ENCODE results near the gene LIF.

Gene LIF

DNA sequence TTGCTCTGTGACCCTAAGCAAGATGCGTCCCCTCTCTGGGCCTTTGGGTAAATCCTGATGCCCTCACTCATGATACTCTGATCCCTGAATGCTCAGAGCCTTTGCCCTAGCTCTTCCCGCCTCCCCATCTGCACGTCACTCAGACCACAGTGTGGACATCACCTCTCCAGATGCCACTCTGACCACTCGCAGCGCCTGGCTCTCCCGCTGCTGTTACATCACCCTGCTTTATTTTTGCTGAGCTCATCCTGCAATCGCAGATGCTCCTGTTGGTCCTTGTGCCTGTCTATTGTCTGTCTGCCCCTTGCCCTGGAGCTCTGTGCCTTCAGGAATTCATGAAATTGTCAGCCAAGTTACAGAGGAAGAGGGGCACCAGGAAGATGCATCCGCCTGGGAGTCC is 14.6 kb upstream of the LIF start:
- Histone ChIP-seq H3K4me1 (ENCODE audit: insufficient read depth, low read length, poor library complexity, severe bottlenecking) (peaks cover 15% of the 10 kb centered on the region), H4K20me1 (ENCODE audit: insufficient read depth, low read length, poor library complexity, severe bottlenecking) (no peaks in the 10 kb centered on the region), H3K9me3 (ENCODE audit: insufficient read depth, low read depth, low read length) (no peaks in the 10 kb centered on the region), H3K4me2 (ENCODE audit: low read depth, low read length, poor library complexity, severe bottlenecking) (no peak overlapping the region), H3K9ac (ENCODE audit: low read depth, low read length, poor library complexity, severe bottlenecking) (no peak overlapping the region), H3F3A (ENCODE audit: low read depth) (no peaks in the 10 kb centered on the region), H3K27me3 (ENCODE audit: insufficient read depth, low read length, poor library complexity, severe bottlenecking) (no peaks in the 10 kb centered on the region), H3K9me2 (replicated peaks; ENCODE audit: low read depth, low read length) (no peaks in the 10 kb centered on the region), H3K79me2 (ENCODE audit: insufficient read depth, low read length) (peaks cover 8% of the 10 kb centered on the region), H3K4me3 (ENCODE audit: low read length, poor library complexity, severe bottlenecking) (no peak overlapping the region), H3K36me3 (ENCODE audit: insufficient read depth, low read length) (no peaks in the 10 kb centered on the region), H2AFZ (ENCODE audit: low read length) (no peak overlapping the region)
- no peak for TF ChIP-seq EZH2phosphoT487 (IDR thresholded peaks at IDR 0.05; ENCODE audit: borderline replicate concordance)
- TF ChIP-seq, protein P1, sequence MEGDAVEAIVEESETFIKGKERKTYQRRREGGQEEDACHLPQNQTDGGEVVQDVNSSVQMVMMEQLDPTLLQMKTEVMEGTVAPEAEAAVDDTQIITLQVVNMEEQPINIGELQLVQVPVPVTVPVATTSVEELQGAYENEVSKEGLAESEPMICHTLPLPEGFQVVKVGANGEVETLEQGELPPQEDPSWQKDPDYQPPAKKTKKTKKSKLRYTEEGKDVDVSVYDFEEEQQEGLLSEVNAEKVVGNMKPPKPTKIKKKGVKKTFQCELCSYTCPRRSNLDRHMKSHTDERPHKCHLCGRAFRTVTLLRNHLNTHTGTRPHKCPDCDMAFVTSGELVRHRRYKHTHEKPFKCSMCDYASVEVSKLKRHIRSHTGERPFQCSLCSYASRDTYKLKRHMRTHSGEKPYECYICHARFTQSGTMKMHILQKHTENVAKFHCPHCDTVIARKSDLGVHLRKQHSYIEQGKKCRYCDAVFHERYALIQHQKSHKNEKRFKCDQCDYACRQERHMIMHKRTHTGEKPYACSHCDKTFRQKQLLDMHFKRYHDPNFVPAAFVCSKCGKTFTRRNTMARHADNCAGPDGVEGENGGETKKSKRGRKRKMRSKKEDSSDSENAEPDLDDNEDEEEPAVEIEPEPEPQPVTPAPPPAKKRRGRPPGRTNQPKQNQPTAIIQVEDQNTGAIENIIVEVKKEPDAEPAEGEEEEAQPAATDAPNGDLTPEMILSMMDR (conservative IDR thresholded peaks at IDR 0.05; ENCODE audit: low read length): no peak

DNA sequence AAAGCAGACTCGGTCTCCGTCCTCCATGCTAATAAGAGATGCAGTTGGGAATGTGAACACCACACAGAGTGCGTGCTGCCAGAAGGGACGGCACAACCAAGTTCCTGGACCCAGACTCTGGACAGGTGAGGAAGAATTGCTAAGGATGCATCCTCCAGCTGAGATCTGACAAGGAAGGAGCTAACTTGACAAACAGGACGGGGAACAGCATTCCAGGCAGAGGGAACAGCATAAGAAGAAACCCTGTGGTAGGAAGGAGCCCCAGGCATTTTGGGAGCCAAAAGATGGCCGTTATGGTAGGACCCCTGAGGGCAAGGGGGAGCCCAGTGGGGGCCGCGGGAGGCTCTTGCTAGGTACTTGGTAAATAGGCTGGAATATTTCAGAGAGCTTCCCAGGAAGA is 14.1 kb upstream of the LIF start:
- Histone ChIP-seq H3K36me3 (ENCODE audit: insufficient read depth, low read length) (no peaks in the 10 kb centered on the region), H3K4me2 (ENCODE audit: low read depth, low read length, poor library complexity, severe bottlenecking) (no peak overlapping the region), H3K27me3 (ENCODE audit: insufficient read depth, low read length, poor library complexity, severe bottlenecking) (no peaks in the 10 kb centered on the region), H3K9me3 (ENCODE audit: insufficient read depth, low read depth, low read length) (no peaks in the 10 kb centered on the region), H3F3A (ENCODE audit: low read depth) (no peaks in the 10 kb centered on the region), H3K79me2 (ENCODE audit: insufficient read depth, low read length) (peaks cover 5% of the 10 kb centered on the region; the same call in 1 of the 2 replicates), H4K20me1 (ENCODE audit: insufficient read depth, low read length, poor library complexity, severe bottlenecking) (no peaks in the 10 kb centered on the region), H3K9ac (ENCODE audit: low read depth, low read length, poor library complexity, severe bottlenecking) (no peak overlapping the region), H3K4me3 (ENCODE audit: low read length, poor library complexity, severe bottlenecking) (no peak overlapping the region), H2AFZ (ENCODE audit: low read length) (no peak overlapping the region), H3K4me1 (ENCODE audit: insufficient read depth, low read length, poor library complexity, severe bottlenecking) (peaks cover 15% of the 10 kb centered on the region), H3K9me2 (replicated peaks; ENCODE audit: low read depth, low read length) (no peaks in the 10 kb centered on the region)
- TF ChIP-seq, protein P1 (conservative IDR thresholded peaks at IDR 0.05; ENCODE audit: low read length): no peak

DNA sequence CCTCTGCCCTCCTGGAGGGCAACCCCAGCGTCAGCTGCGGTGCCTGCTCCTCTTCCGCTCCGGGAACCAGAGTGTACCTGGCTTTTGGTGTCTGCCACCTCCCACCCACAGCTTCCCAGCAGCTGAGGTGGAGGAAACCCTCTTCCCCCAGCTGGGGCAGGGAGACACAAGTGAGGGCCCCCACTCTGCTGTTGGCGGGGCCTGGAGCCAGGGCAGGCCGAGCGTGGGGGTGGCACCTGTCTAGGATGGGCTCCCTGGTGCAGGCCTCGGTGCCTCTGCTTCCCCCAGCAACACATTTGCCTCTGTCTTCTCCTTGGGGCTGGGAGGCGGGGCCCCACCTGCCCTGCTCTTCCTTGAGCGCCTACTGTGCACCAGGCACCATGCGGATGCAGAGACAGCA is 13.7 kb upstream of the LIF start:
- Histone ChIP-seq H3K9me3 (ENCODE audit: insufficient read depth, low read depth, low read length) (no peaks in the 10 kb centered on the region), H4K20me1 (ENCODE audit: insufficient read depth, low read length, poor library complexity, severe bottlenecking) (no peaks in the 10 kb centered on the region), H3K4me1 (ENCODE audit: insufficient read depth, low read length, poor library complexity, severe bottlenecking) (peaks cover 11% of the 10 kb centered on the region), H3K79me2 (ENCODE audit: insufficient read depth, low read length) (peaks cover under 1% of the 10 kb centered on the region; the same call in 1 of the 2 replicates), H3K9ac (ENCODE audit: low read depth, low read length, poor library complexity, severe bottlenecking) (no peak overlapping the region), H3K9me2 (replicated peaks; ENCODE audit: low read depth, low read length) (no peaks in the 10 kb centered on the region), H3F3A (ENCODE audit: low read depth) (no peaks in the 10 kb centered on the region), H3K4me2 (ENCODE audit: low read depth, low read length, poor library complexity, severe bottlenecking) (no peak overlapping the region), H3K4me3 (ENCODE audit: low read length, poor library complexity, severe bottlenecking) (no peak overlapping the region), H3K36me3 (ENCODE audit: insufficient read depth, low read length) (no peaks in the 10 kb centered on the region), H3K27me3 (ENCODE audit: insufficient read depth, low read length, poor library complexity, severe bottlenecking) (no peaks in the 10 kb centered on the region), H2AFZ (ENCODE audit: low read length) (no peak overlapping the region)
- TF ChIP-seq, protein P1 (conservative IDR thresholded peaks at IDR 0.05; ENCODE audit: low read length): no peak
- no peak for TF ChIP-seq EZH2phosphoT487 (IDR thresholded peaks at IDR 0.05; ENCODE audit: borderline replicate concordance)
